Transverse colon (tissue), 4 donors: ENCODE results near the gene CRYZL1.

Experiments used
- EP300 ChIP-seq: sonication (generic); formaldehyde crosslinking; IDR thresholded peaks from one replicate; pipeline ENCODE4 v1.6.1; 2017; ENCODE audit warnings: antibody characterized with exemption, low read depth
- POLR2A ChIP-seq: fragments of 450-650 bp; IDR thresholded peaks from one replicate; pipeline ENCODE4 v1.6.1; 2016; ENCODE audit warnings: antibody characterized with exemption, mild to moderate bottlenecking, moderate library complexity
- POLR2AphosphoS5 ChIP-seq, 3 donors: sonication (generic); formaldehyde crosslinking; IDR thresholded peaks; one replicate each; pipeline ENCODE4 v1.6.1; 2016; ENCODE audit warnings: antibody characterized with exemption in 3 of 3
- TF ChIP-seq, protein P1 (sequence below), 5 experiments: fragments of 200-600 bp in 3 of 5; fragments of 450-650 bp in 2 of 5; sonication (generic) in 3 of 5; IDR thresholded peaks; 1 replicate in 2 of 5; 2 replicates in 3 of 5; pipeline ENCODE4 v1.5.1; 2016 to 2017; ENCODE audit warnings: antibody characterized with exemption in 5 of 5, inconsistent platforms in 3 of 5, mild to moderate bottlenecking in 2 of 5, moderate library complexity in 1 of 5

DNA sequence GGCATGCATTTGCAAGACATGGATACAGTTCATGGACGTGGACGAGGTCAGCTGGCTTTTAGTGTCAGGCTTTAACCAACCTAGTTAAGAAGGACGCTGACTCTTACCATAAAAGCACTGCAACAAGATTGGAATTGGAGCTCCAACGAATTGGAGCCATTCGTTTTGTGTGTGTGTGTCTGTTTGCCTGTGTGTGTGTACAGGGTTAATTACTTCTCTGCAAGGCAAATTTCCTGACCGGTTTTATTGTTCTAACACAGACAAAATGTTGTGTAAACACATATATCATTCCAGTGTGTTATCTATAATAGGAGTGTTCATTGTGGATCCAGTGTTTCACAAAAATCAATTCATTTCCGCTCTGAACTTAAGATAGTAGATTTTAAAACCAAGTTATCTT is 8.7 kb upstream of the CRYZL1 start:
- TF ChIP-seq POLR2A (no peak), POLR2AphosphoS5 (IDR thresholded peaks at IDR 0.05) (no peak), EP300 (no peak)
- TF ChIP-seq, protein P1, sequence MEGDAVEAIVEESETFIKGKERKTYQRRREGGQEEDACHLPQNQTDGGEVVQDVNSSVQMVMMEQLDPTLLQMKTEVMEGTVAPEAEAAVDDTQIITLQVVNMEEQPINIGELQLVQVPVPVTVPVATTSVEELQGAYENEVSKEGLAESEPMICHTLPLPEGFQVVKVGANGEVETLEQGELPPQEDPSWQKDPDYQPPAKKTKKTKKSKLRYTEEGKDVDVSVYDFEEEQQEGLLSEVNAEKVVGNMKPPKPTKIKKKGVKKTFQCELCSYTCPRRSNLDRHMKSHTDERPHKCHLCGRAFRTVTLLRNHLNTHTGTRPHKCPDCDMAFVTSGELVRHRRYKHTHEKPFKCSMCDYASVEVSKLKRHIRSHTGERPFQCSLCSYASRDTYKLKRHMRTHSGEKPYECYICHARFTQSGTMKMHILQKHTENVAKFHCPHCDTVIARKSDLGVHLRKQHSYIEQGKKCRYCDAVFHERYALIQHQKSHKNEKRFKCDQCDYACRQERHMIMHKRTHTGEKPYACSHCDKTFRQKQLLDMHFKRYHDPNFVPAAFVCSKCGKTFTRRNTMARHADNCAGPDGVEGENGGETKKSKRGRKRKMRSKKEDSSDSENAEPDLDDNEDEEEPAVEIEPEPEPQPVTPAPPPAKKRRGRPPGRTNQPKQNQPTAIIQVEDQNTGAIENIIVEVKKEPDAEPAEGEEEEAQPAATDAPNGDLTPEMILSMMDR (IDR thresholded peaks at IDR 0.05), result no peak
